GM21619 (cell line): ENCODE data around the gene CEP43.

Experiments used
- ATAC-seq: cut with Tn5 transposase; IDR thresholded peaks from one replicate; pipeline ENCODE4 v1.9.1; 2021; ENCODE audit not compliant: unreplicated experiment

CEP43 gene

GRCh38 chr6:167007985-167008384, 8.8 kb downstream of the CEP43 start:
- ATAC-seq = no peak

- ATAC-seq = no peak
These were observed 13.9 kb downstream of the CEP43 start for GRCh38 chr6:167013067-167013466.

- no peak for ATAC-seq
These were observed 14.7 kb downstream of the CEP43 start for GRCh38 chr6:167013946-167014345.

GRCh38 chr6:167015302-167015701, 16.1 kb downstream of the CEP43 start:
- ATAC-seq = no peak

- peak; percentile 98 for ATAC-seq
These were observed 21.0 kb downstream of the CEP43 start for GRCh38 chr6:167020206-167020605.

- no peak for ATAC-seq
These were observed 28.1 kb downstream of the CEP43 start for GRCh38 chr6:167027308-167027707.

- ATAC-seq = no peak
These were observed 28.6 kb downstream of the CEP43 start for GRCh38 chr6:167027772-167028171.

GRCh38 chr6:167030222-167031072, 31.2 kb downstream of the CEP43 start:
- ATAC-seq = no peak

- ATAC-seq = no peak
These were observed 32.0 kb downstream of the CEP43 start for GRCh38 chr6:167031082-167031709.

GRCh38 chr6:167034056-167034455, 34.9 kb downstream of the CEP43 start:
- no peak for ATAC-seq

GRCh38 chr6:167037762-167038161, 38.6 kb downstream of the CEP43 start:
- ATAC-seq = no peak

- no peak for ATAC-seq
These were observed 45.5 kb downstream of the CEP43 start for GRCh38 chr6:167044696-167045095.

- no peak for ATAC-seq
These were observed 46.8 kb downstream of the CEP43 start for GRCh38 chr6:167045828-167046580.

GRCh38 chr6:167046861-167047495, 47.8 kb downstream of the CEP43 start:
- no peak for ATAC-seq

- peak; percentile 89 for ATAC-seq
These were observed 48.4 kb downstream of the CEP43 start for GRCh38 chr6:167047554-167047953.
